ENCODE measurements around the gene SZT2. TPM values are rescaled to one million over a fixed set of nuclear protein-coding genes. Genes with fewer than 3 reads are reported as not detected.

SZT2 gene
- total RNA-seq, 1 donor from 2014 or later, result 35.7 TPM

DNA sequence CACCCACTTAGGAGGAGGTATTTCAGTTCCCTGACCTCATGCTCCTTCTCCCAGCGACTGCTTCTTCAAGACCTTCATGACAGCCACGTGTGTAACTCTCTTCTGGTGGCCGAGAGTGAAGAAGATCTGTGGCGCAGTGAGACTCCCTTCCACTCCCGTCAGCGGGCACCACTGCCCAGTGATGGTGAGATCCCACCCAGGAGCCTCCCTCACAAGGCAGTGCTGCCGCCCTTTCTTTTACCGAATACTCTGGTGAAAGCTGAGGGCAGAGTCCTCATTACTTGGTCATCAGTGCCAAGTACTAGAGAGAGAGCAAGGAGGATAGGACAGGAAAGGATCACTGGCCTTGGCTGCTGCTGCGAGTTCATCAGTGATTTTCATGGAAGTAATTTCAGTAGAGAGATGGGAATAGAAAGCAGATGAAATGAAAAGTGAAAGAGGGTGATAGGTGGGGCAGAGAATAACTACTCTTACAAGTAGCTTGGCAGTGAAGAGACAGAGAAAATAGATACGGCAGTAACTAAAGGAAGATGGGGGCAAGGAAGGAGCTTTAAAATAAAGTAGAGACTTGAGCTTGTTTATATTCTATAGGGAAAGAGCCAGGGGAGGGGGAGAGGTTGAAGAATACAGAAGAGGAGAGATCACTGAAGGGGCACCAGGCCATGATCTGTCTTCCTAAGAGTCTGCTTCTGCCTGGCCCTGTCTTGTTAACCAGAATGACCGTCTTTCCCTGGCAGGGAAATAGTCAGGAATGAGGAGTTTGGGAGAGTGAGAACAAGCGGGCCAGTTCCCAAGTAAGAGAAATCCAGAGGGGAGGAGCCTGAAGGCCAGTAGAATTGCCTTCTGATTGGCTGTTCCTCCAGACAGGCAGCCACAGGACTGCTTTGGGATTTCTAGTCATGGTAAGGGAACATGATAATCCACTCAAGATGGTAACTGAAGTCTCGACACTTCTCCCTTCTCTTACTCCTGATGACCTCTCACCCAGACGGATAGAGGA is 45.7 kb downstream of the SZT2 start:
- DNase-seq (ENCODE audit: low spot score), result peak; percentile 72
- intact Hi-C loops (cut with DNase I), result no loop called here

DNA sequence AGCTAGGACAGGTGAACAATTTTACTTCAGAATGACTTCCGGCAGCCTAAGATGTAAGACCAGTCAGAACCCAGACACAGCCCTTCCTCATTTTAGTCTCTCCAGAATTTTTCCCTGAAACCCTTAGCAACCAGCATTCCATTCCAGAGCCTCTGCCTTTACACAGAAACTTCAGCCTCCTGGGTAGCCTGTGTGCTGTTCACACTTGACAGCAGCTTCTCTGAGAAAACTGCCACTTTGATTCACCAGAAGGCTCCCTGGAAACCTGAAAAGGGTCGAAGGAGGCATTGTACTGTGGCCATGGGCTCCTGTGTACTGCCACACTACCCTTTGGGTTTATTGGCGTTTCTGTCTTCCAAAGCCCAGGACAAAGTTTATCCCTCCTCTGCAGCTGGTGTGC is 46.7 kb downstream of the SZT2 start:
- intact Hi-C loops (cut with DNase I), result no loop called here
- peak; percentile 6 for DNase-seq (ENCODE audit: low spot score)

DNA sequence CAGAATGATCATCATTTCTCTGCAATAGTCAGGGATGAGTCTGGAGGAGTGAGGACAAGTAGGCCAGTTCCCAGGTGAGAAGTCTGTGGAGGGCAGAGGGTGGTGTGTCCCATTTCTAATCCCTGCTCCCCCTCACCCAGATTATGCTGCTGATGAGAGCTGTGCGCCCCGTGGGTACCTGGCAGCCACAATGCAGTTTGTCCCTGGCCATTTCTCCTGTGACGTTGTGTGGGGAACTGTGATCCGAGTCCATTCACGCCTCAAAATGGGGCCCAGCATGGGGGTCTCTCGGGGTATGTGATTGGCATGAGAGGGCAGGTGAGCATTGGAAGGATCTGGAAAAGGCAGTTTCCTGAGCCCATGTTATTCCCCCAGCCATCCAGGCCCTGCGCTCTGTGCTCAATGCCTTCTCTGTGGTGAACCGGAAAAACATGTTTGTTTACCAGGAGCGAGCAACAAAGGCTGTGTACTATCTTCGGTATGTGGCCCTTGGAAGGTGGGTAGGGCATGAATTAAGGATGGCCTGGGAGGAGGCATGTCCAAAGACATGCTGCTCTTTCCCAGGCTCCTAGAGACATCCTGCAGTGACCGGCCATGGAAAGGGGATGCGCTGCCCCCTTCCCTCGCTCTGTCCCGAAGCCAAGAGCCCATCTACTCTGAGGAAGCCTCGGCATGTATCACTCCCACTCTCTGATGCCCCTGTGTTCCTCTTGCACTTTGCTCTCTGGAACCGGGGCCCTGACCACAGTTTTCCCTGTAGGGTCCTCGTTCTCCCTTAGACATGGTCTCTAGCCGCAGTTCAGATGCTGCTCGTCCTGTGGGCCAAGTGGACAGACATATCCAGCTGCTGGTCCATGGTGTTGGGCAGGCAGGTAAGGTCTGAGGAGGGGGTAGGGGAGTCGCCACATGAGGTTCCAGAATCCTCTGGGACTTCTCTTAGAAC is 47.6 kb downstream of the SZT2 start:
- intact Hi-C loops (cut with DNase I), result no loop called here
- peak; percentile 67 for DNase-seq (ENCODE audit: low spot score)

DNA sequence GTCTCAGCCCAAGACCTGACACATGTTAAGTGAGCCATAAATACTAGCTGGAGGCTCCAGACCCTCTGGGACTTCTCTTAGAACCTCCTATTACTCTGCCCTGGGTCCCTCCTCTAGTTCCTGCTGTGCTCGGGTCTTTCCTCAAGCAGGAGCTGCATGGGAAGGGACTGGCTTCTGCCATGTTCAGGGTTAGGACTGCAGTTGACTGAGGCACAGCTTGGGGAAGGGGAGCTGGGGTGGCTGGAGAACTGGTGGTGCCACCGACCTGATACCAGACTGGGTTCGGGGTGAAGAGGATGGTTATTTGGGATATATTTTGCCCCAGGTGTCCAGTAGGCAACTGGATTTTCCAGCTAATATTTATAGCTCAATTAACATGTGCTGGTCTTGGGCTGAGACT is 48.3 kb downstream of the SZT2 start:
- DNase-seq (ENCODE audit: low spot score), result peak; percentile 38
- intact Hi-C loops (cut with DNase I), result no loop called here

DNA sequence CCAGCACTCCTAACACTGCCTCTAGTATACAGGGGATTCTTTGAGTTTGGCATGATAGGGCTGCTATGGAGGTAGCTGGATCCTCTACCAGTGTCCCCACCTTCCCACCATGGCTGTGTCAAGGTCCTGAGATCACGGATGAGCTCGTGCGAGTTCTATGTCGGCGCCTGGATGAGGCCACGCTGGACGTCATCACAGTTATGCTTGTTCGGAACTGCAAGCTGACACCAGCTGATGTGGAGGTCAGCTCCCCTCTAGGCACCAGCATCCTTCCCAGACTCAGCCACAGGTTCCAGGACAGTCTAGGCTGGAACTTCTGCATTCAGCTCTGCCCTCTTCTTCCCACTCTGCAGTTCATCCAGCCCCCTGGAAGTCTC is 48.9 kb downstream of the SZT2 start:
- intact Hi-C loops (cut with DNase I), result no loop called here
- peak; percentile 60 for DNase-seq (ENCODE audit: low spot score)

DNA sequence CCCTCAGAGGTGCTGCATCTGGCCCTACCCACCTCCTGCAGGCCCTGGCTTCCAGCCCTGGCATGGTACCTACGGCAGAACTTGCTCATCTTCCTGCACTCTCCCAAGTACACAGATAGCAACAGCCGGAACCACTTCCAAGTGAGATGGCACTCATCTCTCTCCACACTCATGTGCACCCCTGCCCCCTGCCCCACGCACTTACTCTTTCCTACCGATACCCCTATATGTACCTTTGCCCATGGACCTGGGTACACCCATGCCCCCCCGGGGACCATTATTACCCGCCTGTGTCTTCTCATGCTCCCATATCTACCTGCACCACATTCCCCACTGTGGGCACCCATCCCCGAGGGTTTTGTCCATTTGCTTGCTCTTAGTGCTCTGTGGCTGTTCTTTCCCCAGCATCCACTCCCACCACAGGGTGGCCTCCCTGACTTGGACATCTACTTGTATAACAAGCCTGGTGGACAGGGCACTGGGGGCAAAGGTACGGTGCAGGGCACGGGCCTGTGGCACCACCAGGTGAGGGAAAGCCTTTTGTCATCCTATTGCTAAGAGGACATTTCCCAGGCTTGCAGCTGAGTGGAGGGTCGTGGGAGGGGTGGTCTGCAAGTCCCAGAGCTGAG is 49.4 kb downstream of the SZT2 start:
- peak; percentile 56 for DNase-seq (ENCODE audit: low spot score)
- intact Hi-C loops (cut with DNase I), result no loop called here

DNA sequence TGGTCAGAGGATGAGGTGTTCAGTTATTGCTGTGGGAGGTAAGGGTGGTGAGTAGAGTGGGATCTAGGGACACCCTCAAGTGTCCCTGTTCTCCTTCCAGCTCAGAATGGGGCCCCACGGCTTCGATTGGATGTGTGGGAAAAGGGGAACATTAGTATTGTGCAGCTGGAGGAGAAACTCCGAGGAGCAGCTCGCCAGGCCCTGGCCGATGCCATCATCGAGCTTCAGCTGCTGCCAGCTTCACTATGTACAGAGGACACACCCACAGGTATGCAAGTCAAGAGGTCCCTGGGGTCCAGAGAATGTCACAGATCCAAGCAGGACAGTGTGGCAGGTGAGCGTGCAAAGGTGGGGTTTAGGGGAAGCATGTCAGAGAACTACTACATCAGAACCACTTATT is 50.1 kb downstream of the SZT2 start:
- DNase-seq (ENCODE audit: low spot score), result peak; percentile 49
- intact Hi-C loops (cut with DNase I), result no loop called here

DNA sequence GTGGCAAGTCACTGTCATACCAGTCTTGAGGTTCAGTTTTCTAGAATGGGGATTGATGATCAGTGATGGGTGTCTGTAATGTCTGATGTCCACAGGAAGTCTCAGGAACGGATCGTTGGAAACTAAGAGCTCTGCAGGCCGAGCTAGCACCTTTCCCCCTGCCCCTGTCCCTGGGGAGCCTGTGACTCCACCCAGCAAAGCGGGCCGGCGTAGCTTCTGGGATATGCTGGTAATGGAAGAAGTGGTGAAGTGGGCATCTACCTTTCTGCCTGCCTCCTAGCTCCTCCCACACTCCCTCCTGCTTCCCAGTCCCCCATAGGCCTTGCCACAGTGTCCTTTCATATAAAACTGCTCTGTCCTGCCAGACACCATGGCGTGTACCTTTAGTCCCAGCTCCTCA is 50.7 kb downstream of the SZT2 start:
- peak; percentile 61 for DNase-seq (ENCODE audit: low spot score)

DNA sequence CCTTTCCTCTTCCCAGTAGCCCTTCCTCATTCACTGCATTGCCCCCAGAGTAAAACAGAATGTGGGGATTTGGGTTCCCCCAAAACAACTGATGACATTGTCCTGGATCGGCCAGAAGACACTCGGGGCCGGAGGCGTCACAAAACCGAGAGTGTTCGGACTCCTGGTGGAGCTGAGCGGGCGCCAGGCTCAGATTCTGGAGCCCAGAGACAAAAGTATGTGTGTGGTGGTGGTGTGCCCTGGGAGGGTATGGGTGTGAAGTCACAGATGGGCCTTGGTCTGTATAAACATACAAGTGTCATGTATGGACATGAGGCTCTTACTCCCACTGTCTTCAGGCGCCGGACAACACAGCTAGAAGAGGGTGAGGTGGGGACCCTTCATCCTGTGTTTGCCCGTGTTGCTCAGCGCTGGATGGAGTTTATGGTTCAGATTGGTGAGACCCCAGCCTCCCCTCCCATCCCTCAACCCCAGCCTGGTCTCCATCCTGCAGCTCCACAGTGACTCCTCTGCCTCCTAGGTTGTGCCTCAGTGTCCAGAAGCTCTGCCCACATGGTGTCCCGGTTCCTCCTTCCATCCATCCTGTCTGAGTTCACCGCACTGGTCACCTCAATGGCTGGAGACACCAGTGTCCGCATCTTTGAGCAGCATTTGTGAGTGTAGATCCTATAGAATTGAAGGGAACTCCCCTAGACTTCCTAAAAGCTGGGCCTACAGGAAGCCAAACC is 51.6 kb downstream of the SZT2 start:
- peak; percentile 67 for DNase-seq (ENCODE audit: low spot score)
- intact Hi-C loops (cut with DNase I), result no loop called here

More for the DNA sequence above, 50.7 kb downstream of the SZT2 start:
- intact Hi-C loops (cut with DNase I), result no loop called here

DNA sequence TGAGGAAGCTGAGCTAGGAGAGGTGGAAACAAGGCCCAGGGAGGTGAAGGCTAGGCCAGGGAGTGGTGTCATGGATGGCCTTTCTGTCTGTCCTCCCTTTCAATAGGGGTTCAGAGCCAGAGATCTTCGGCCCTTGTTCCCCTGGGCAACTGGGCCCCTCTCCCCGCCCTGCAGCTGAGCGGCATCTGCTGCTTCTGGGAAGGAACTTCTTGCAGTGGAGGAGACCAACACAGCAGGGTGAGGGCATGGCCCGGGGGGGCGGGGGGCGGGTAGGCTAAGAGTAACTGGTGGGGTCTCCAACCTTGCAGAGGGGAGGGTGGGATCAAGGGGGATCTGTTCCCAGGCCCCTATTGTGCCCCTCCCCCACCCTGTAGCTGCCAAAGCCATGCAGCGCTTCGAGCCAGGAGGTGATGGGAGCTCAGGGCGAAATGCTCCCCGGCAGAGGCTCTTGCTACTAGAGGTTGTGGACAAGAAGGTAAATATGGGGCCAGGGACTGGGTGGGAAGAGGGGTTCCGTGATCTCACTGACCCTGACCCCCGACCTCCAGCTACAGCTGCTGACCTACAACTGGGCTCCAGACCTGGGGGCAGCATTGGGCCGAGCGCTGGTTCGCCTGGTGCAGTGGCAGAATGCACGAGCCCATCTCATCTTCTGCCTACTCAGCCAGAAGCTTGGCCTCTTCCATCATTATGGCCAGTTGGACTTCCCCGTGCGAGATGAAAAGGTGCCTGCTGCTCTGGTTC is 52.4 kb downstream of the SZT2 start:
- intact Hi-C loops (cut with DNase I), result no loop called here
- DNase-seq (ENCODE audit: low spot score), result peak; percentile 49

DNA sequence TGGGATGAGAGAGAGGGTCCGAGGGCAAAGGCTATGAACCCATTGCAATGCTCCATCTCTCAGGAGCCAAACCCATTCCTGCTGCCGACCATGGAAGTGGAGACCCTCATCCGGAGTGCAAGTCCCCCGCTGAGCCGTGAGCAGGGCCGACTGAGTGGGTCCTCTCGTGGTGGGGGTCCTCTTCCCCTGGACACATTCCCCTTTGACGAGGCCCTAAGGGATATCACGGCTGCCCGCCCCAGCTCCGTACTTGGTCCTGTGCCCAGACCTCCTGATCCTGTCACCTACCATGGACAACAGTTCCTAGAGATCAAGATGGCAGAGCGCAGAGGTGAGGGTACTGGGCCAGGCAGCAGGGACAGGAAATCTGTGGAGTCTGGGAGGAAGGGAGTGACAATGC is 53.1 kb downstream of the SZT2 start:
- peak; percentile 61 for DNase-seq (ENCODE audit: low spot score)

DNA sequence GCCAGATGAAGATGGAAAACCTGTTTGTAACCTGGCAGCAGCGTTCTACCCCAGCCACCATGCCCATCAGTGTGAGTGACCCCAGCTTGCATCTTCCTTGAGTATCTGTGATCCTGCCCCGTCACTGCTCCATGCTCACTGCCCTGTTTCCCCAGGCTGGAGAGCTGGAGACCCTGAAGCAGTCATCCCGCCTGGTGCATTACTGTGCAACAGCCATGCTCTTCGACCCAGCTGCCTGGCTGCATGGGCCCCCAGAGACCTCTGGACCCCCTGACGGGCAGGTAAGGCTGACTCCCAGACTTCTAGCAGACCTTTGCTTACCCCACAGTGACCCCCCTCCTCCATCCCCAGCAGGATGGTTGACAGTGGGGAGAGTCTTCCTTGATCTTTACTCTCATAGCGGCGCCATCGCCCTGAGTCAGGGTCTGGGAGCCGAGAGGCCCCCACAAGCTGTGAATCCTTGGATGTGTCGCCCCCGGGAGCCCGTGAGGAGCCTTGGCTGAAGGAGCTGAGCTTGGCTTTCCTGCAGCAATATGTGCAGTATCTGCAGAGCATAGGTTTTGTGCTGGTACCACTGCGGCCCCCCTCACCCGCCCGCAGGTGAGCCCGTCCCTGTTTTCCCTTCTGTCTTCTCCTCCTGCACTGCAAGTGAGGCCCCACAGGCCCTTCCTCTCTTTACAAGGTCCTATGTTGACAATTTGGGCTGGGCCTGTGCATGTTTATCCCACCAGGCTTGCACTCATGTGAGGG is 53.7 kb downstream of the SZT2 start:
- intact Hi-C loops (cut with DNase I), result no loop called here
- peak; percentile 26 for DNase-seq (ENCODE audit: low spot score)

More for the DNA sequence above, 53.1 kb downstream of the SZT2 start:
- intact Hi-C loops (cut with DNase I), result no loop called here

DNA sequence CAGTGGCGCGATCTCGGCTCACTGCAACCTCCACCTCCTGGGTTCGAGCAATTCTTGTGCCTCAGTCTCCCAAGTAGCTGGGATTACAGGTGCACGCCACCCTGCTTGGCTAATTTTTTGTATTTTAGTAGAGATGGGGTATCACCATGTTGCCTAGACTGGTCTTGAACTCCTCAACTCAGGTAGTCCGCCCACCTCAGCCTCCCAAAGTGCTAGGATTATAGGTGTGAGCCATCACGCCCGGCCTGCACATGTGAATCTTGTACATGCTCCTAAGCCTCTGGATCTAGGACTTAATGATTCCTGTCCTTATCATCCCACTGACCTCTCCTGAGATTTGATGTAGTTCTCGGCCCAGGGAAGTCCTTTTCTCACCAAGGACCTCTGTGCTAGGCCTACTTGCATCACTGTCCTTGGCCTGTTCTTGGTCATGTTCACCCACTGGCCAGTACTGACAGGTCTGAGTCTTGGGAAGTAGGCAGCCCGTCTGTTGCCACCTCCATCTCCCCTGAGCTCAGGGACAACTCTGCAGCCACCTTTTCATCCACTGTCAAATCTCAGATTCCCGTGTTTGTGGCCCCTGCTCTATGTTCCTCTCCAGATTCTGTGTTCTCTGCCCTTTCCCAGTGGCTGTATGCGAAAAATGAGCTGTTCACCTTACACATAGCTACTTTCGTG is 54.6 kb downstream of the SZT2 start:
- intact Hi-C loops (cut with DNase I), result no loop called here
- peak; percentile 50 for DNase-seq (ENCODE audit: low spot score)

DNA sequence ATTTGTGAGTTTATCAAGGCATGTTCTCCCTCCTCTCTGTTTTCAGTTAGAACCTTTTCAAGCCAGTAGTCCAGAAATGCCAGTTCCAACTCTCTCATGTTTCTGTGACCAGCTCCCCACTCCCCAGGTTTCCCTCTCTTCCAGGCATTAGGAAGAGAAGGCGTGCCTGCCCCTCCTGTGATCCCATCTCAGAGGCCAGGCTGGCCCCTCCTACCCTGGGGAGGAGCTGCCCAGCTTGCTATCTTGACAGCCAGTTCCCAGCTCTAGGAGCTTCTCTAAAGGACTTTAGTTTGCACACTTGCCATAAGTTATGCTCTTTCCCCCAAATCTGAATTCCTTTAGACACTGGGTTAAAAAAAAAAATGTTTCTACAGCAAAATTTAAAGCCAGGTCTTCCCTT is 55.1 kb downstream of the SZT2 start:
- peak; percentile 47 for DNase-seq (ENCODE audit: low spot score)
- intact Hi-C loops (cut with DNase I), result no loop called here

DNA sequence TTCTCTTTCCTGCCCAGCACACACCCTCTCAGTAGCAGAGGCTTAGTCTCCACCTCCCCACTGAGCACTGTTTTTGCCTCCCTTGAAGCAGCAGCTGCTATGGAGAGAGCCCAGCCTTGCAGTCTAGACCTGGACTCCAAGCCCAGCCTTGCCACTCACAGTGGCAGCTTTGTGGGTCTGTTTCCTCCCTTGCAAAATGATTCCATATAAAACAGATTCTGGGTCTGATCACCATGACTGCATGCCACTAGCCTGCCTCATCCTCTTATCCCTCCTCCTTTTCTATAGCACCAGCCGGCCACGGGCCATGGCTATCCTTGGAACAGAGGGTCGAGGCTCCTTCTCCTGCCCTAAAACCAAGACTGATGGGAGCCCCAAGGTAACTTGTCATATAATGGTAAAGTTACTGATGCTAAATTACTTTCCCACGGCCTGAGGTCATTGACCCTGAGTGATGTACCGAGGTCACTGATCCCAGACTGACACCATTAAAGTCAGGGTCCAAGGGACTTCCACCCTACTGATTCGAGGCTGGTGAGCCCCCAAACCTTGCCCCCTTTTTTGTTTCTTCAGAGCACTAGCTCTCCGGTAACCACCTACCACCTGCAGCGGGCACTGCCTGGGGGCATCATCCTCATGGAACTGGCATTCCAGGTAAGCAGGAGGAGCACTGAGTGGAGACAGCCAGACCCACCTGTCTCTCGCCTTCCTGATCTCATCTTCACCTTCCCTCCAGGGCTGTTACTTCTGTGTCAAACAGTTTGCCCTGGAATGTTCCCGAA is 56.1 kb downstream of the SZT2 start:
- peak; percentile 41 for DNase-seq (ENCODE audit: low spot score)
- intact Hi-C loops (cut with DNase I), result no loop called here

DNA sequence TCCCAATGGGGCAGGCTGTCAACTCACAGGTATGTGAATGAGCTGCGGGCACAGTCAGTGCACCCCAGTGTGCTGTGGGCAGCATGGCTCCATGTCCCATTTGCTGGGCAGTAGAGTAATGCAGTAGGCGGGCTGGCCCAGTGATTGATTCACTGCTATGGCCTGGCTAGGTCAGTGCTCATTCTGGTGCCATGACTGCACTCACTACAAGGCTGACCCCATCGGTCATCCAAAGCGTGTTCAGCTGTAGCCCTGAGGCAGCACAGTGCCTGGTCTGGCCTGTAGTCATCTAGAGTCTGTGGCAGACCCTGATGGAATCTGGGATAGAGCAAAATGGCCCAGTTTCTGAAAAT is 56.7 kb downstream of the SZT2 start:
- intact Hi-C loops (cut with DNase I), result no loop called here
- DNase-seq (ENCODE audit: low spot score), result peak; percentile 38

Measured in cardiac septum (tissue), 1 donor.